Measurements from ENCODE around the gene BICDL2. TPM values are rescaled to one million over a fixed set of nuclear protein-coding genes. Genes with fewer than 3 reads are reported as not detected.
A peak's percentile ranks its signal among the peaks of the same experiment; 100 is the strongest.

The BICDL2 gene
- total and polyA plus RNA-seq, 8 donors = 18.4 to 693 (median 47.2) TPM

- Histone ChIP-seq H3K27me3 (peaks cover 0 to 34% (median 20%) of the 10 kb centered on the region in 3 donors), H3K4me1 (peaks cover 38 to 76% (median 70%) of the 10 kb centered on the region in 4 donors), H3K4me3 (peak within 1 kb of the TSS; percentile 63 to 85 (median 72)), H3K9me3 (no peaks in the 10 kb centered on the region), H3K36me3 (no peaks in the 10 kb centered on the region), H3K27ac (peak within 1 kb of the TSS; percentile 97 to 99 (median 98))
- intact Hi-C loops (cut with DNase I; ENCODE audit: low total_unique reads) = no loop called here
- peak; percentile 81 to 96 for DNase-seq
- TF ChIP-seq CTCF (IDR thresholded peaks at IDR 0.05) = no peak
- peak; percentile 33 to 90 (median 88) for TF ChIP-seq POLR2AphosphoS5 (IDR thresholded peaks at IDR 0.05)
- peak in 1 of 4 donors; percentile 66 for TF ChIP-seq POLR2A (IDR thresholded peaks at IDR 0.05)
- WGBS, 5 donors = 0 to 1% (median 1%) methylated on average over 9 to 49 of the region's 49 CpGs
Observed at GRCh38 chr16:3020247-3020603, 16.5 kb downstream of the BICDL2 start, which contains the start of gene TNFRSF12A. TNFRSF12A (plus strand) TSS chr16:3020368; CDS start chr16:3020398, 30 bp downstream.

GRCh38 chr16:3019594-3020246, 17.0 kb downstream of the BICDL2 start:
- Histone ChIP-seq H3K4me1 (peaks cover 38 to 71% (median 65%) of the 10 kb centered on the region in 4 donors), H3K27ac (peak overlapping the region in 4 of 5 donors; percentile 97 to 99 (median 98)), H3K4me3 (peak overlapping the region; percentile 63 to 85 (median 72)), H3K9me3 (no peaks in the 10 kb centered on the region), H3K36me3 (no peaks in the 10 kb centered on the region), H3K27me3 (peaks cover 0 to 37% (median 20%) of the 10 kb centered on the region in 3 donors)
- 26 to 37% (median 31%) methylated on average over 35 to 40 of the region's 40 CpGs for WGBS, 5 donors
- DNase-seq = no peak
- no peak for TF ChIP-seq CTCF (IDR thresholded peaks at IDR 0.05)
- TF ChIP-seq POLR2A (IDR thresholded peaks at IDR 0.05) = no peak
- no peak for TF ChIP-seq EP300 (IDR thresholded peaks at IDR 0.05)
- TF ChIP-seq POLR2AphosphoS5 (IDR thresholded peaks at IDR 0.05) = no peak
- intact Hi-C loops (cut with DNase I; ENCODE audit: low total_unique reads) = no loop called here

GRCh38 chr16:3017794-3018506, 18.8 kb downstream of the BICDL2 start, which contains the start of gene CLDN6:
CLDN6 (minus strand) TSS chr16:3018183; CDS start chr16:3016021, 2,162 bp downstream.
- WGBS, 5 donors = 4 to 22% (median 11%) methylated on average over 23 to 50 of the region's 52 CpGs
- no peak within 1 kb of the TSS for H3K27ac ChIP-seq
- peaks cover 24 to 56% (median 53%) of the 10 kb centered on the region in 4 donors for H3K4me1 ChIP-seq

More at GRCh38 chr16:3017794-3018506, 18.8 kb downstream of the BICDL2 start, which contains the start of gene CLDN6:
- intact Hi-C loops (cut with DNase I; ENCODE audit: low total_unique reads) = no loop called here
- DNase-seq = peak in 1 of 2 donors; percentile 83
- Histone ChIP-seq H3K9me3 (no peaks in the 10 kb centered on the region), H3K4me3 (no peak within 1 kb of the TSS), H3K36me3 (no peaks in the 10 kb centered on the region), H3K27me3 (peaks cover 0 to 54% (median 29%) of the 10 kb centered on the region in 3 donors)
- no peak for TF ChIP-seq POLR2AphosphoS5 (IDR thresholded peaks at IDR 0.05)
- TF ChIP-seq CTCF (IDR thresholded peaks at IDR 0.05) = no peak
- no peak for TF ChIP-seq EP300 (IDR thresholded peaks at IDR 0.05)
- no peak for TF ChIP-seq POLR2A (IDR thresholded peaks at IDR 0.05)
